GM23338 (cell line): ENCODE data around the gene DLX3. TPM values are rescaled to one million over a fixed set of nuclear protein-coding genes. Genes with fewer than 3 reads are reported as not detected.

Experiments used
- ATAC-seq: fragments of 200-7000 bp; cut with Tn5 transposase; 3 replicates; pipeline ENCODE4 v1.9.1; 2020
- DNase-seq: peaks from one replicate; pipeline ENCODE4 v3.0.0-alpha.2; 2015; ENCODE audit warnings: low spot score
- H2AFZ ChIP-seq: fragments of 200-600 bp; sonication (generic); 2 replicates; pipeline ENCODE4 v1.8.0; 2016; ENCODE audit warnings: antibody characterized with exemption, mild to moderate bottlenecking, moderate library complexity
- H3F3A ChIP-seq: fragments of 200-600 bp; sonication (generic); replicated peaks from 2 replicates; pipeline ENCODE4 v1.8.0; 2017; ENCODE audit warnings: antibody characterized with exemption, mixed run types, low read depth
- H3K27ac ChIP-seq: fragments of 200-600 bp; sonication (generic); 2 replicates; pipeline ENCODE4 v1.6.1; 2016; ENCODE audit warnings: low read depth
- H3K27me3 ChIP-seq: fragments of 200-600 bp; sonication (generic); 2 replicates; pipeline ENCODE4 v1.8.0; 2016; ENCODE audit warnings: mild to moderate bottlenecking, mixed run types, moderate library complexity; ENCODE audit not compliant: insufficient read depth
- H3K36me3 ChIP-seq: fragments of 200-600 bp; sonication (generic); 2 replicates; pipeline ENCODE4 v1.8.0; 2016; ENCODE audit warnings: mild to moderate bottlenecking; ENCODE audit not compliant: insufficient read depth
- H3K4me1 ChIP-seq: fragments of 200-600 bp; sonication (generic); 2 replicates; pipeline ENCODE4 v1.8.0; 2016; ENCODE audit warnings: mild to moderate bottlenecking, moderate library complexity; ENCODE audit not compliant: insufficient read depth
- H3K4me2 ChIP-seq: fragments of 200-600 bp; sonication (generic); 2 replicates; pipeline ENCODE4 v1.7.1; 2017; ENCODE audit warnings: mixed run types
- H3K4me3 ChIP-seq: fragments of 200-600 bp; sonication (generic); 2 replicates; pipeline ENCODE4 v1.6.1; 2016; ENCODE audit warnings: mixed run types
- H3K79me2 ChIP-seq: fragments of 200-600 bp; sonication (generic); replicated peaks from 2 replicates; pipeline ENCODE4 v1.8.0; 2017; ENCODE audit warnings: mild to moderate bottlenecking; ENCODE audit not compliant: insufficient read depth
- H3K9me2 ChIP-seq: fragments of 200-600 bp; sonication (generic); 2 replicates; pipeline ENCODE4 v1.8.0; 2017; ENCODE audit not compliant: insufficient read depth
- H4K20me1 ChIP-seq: fragments of 200-600 bp; sonication (generic); replicated peaks from 2 replicates; pipeline ENCODE4 v1.8.0; 2017; ENCODE audit warnings: mild to moderate bottlenecking; ENCODE audit not compliant: insufficient read depth
- H3K27ac Mint-ChIP-seq: 2 replicates; pipeline ENCODE4 v1.8.0; 2020; ENCODE audit warnings: inconsistent platforms, mild to moderate bottlenecking, moderate library complexity, mixed read lengths
- H3K27me3 Mint-ChIP-seq: 3 replicates; pipeline ENCODE4 v1.8.0; 2022; ENCODE audit warnings: low read depth, mild to moderate bottlenecking, moderate library complexity, mixed read lengths, inconsistent platforms; ENCODE audit not compliant: insufficient read depth, poor library complexity
- H3K36me3 Mint-ChIP-seq: 3 replicates; pipeline ENCODE4 v1.8.0; 2021; ENCODE audit warnings: low read depth, mild to moderate bottlenecking, inconsistent platforms, moderate library complexity, mixed read lengths
- H3K4me1 Mint-ChIP-seq: 3 replicates; pipeline ENCODE4 v1.8.0; 2020; ENCODE audit warnings: mild to moderate bottlenecking, inconsistent platforms, mixed read lengths
- H3K4me3 Mint-ChIP-seq: 3 replicates; pipeline ENCODE4 v1.8.0; 2021; ENCODE audit warnings: moderate library complexity, mild to moderate bottlenecking, inconsistent platforms, mixed read lengths
- H3K9me3 Mint-ChIP-seq: 3 replicates; pipeline ENCODE4 v1.8.0; 2020; ENCODE audit warnings: moderate library complexity, mild to moderate bottlenecking, inconsistent platforms, mixed read lengths
- CREB1 ChIP-seq: fragments of 250-450 bp; sonication (Bioruptor Pico); IDR thresholded peaks from 2 replicates; pipeline ENCODE4 v1.5.0; 2020; ENCODE audit warnings: low read depth, mild to moderate bottlenecking, moderate library complexity
- EZH2phosphoT487 ChIP-seq: fragments of 200-600 bp; sonication (generic); IDR thresholded peaks from one replicate; pipeline ENCODE4 v1.8.1; 2018; ENCODE audit warnings: antibody characterized with exemption; ENCODE audit not compliant: unreplicated experiment
- POLR2AphosphoS5 ChIP-seq: IDR thresholded peaks from 2 replicates; pipeline ENCODE4 v1.6.1; 2016; ENCODE audit warnings: antibody characterized with exemption, low read depth
- ZNF114 ChIP-seq: fragments of 250-450 bp; sonication (Bioruptor Pico); IDR thresholded peaks from 2 replicates; pipeline ENCODE4 v1.5.0; 2020; ENCODE audit warnings: mild to moderate bottlenecking, moderate library complexity
- ZNF331 ChIP-seq: fragments of 250-450 bp; sonication (Bioruptor Pico); IDR thresholded peaks from 2 replicates; pipeline ENCODE4 v1.5.0; 2020; ENCODE audit warnings: low read depth, mild to moderate bottlenecking, moderate library complexity
- ZNF462 ChIP-seq: fragments of 250-450 bp; sonication (Bioruptor Pico); IDR thresholded peaks from 2 replicates; pipeline ENCODE4 v1.5.0; 2020; ENCODE audit warnings: mild to moderate bottlenecking, moderate library complexity
- polyA plus RNA-seq: library from polyadenylated mRNA; unstranded; fragments of >200 nt; fragmentation: Nextera tagmentation; extraction: Ambion mirVana; gene quantifications from 2 replicates; pipeline ENCODE4 v1.2.1, GENCODE V29; 2016
- total RNA-seq: library from RNA; depleted of rRNA; stranded (reverse); fragments of >200 nt; shearing (Covaris generic); gene quantifications from 2 replicates; pipeline ENCODE4 v1.2.3, GENCODE V29; 2014

DLX3 gene
- total and polyA plus RNA-seq, 2 experiments from 2014 or later: 0.14 to 0.27 TPM

- TF ChIP-seq ZNF462 (CRISPR knock-in tag): no peak
Observed at GRCh38 chr17:49976163-49976827, 18.7 kb downstream of the DLX3 start (continued).

- Histone ChIP-seq H3K4me1 (peaks cover 47% of the 10 kb centered on the region), H2AFZ (no peak overlapping the region), H3F3A (0 out of 2 replicates have a peak, but pooled peaks cover 2% of the 10 kb centered on the region), H3K36me3 (no peaks in the 10 kb centered on the region), H3K4me3 (no peak overlapping the region), H3K4me2 (0 out of 2 replicates have a peak overlapping the region, but pooled peaks have one; percentile 32), H3K27me3 (peaks cover 99% of the 10 kb centered on the region), H4K20me1 (peaks cover 13% of the 10 kb centered on the region; the same call in 1 of the 2 replicates), H3K79me2 (no peaks in the 10 kb centered on the region), H3K27ac (no peak overlapping the region), H3K9me2 (no peaks in the 10 kb centered on the region)
- Mint-ChIP-seq H3K4me3 (no peak overlapping the region), H3K4me1 (peaks cover 57% of the 10 kb centered on the region), H3K27ac (no peak overlapping the region), H3K36me3 (no peaks in the 10 kb centered on the region; the same call in 2 of the 3 replicates), H3K27me3 (peaks cover 87% of the 10 kb centered on the region), H3K9me3 (no peaks in the 10 kb centered on the region)
- TF ChIP-seq POLR2AphosphoS5 (no peak), CREB1 (CRISPR knock-in tag) (no peak), ZNF331 (CRISPR knock-in tag) (no peak), ZNF462 (CRISPR knock-in tag) (no peak), EZH2phosphoT487 (no peak), ZNF114 (no peak)
- no peak for DNase-seq
- ATAC-seq: no peak
Observed at GRCh38 chr17:49975531-49975930, 19.5 kb downstream of the DLX3 start.
